HepG2 (cell line): Measurements from ENCODE around the gene PTK7. TPM values are rescaled to one million over a fixed set of nuclear protein-coding genes. Genes with fewer than 3 reads are reported as not detected.

Experiments
- ATM ChIP-seq: fragments of 450-650 bp; IDR thresholded peaks from 2 replicates; pipeline ENCODE4 v1.7.1; 2017; ENCODE audit warnings: mild to moderate bottlenecking, borderline replicate concordance
- MAFF ChIP-seq: IDR thresholded peaks from 2 replicates; pipeline ENCODE4 v1.6.1; 2011; ENCODE audit warnings: low read depth, low read length, improper control_type of control experiment
- MAFK ChIP-seq, 2 experiments: IDR thresholded peaks in 1 of 2; conservative IDR thresholded peaks in 1 of 2; 2 replicates each; pipeline ENCODE4 v1.6.1; 2011; ENCODE audit warnings: improper control_type of control experiment in 2 of 2, low read length in 2 of 2
- NR2F1 ChIP-seq, 2 experiments: fragments of 450-650 bp in 1 of 2; formaldehyde crosslinking in 1 of 2; IDR thresholded peaks; 2 replicates each; pipeline versions ENCODE4 v1.5.0 to v1.6.1; 2016 to 2020; ENCODE audit warnings: mild to moderate bottlenecking in 1 of 2, missing compliant biosample characterization in 1 of 2, missing genetic modification reagents in 1 of 2, moderate library complexity in 1 of 2
- RBM22 ChIP-seq: fragments of 200-400 bp; formaldehyde crosslinking; optimal IDR thresholded peaks from 2 replicates; pipeline ENCODE3; 2017; ENCODE audit warnings: mild to moderate bottlenecking, low read length, moderate library complexity
- RCOR2 ChIP-seq: IDR thresholded peaks from 2 replicates; pipeline ENCODE4 v1.6.1; 2016; ENCODE audit warnings: missing biosample characterization, missing genetic modification reagents
- RERE ChIP-seq: IDR thresholded peaks from 2 replicates; pipeline ENCODE4 v1.6.1; 2016; ENCODE audit warnings: low read depth, missing genetic modification reagents, missing compliant biosample characterization
- SMYD3 ChIP-seq: sonication (generic); formaldehyde crosslinking; IDR thresholded peaks from 2 replicates; pipeline ENCODE4 v1.8.1; 2023; ENCODE audit warnings: mild to moderate bottlenecking, missing genetic modification reagents
- SRF ChIP-seq: IDR thresholded peaks from 2 replicates; pipeline ENCODE4 v1.6.1; 2011; ENCODE audit warnings: mild to moderate bottlenecking, low read depth, low read length, moderate library complexity
- THYN1 ChIP-seq: sonication (generic); formaldehyde crosslinking; IDR thresholded peaks from 2 replicates; pipeline ENCODE4 v1.8.1; 2023; ENCODE audit warnings: low read depth, mild to moderate bottlenecking, moderate library complexity, missing genetic modification reagents, borderline replicate concordance
- WIZ ChIP-seq: sonication (generic); formaldehyde crosslinking; IDR thresholded peaks from 2 replicates; pipeline ENCODE4 v1.5.1; 2020; ENCODE audit warnings: mild to moderate bottlenecking, missing genetic modification reagents
- ZFP41 ChIP-seq: sonication (generic); formaldehyde crosslinking; IDR thresholded peaks from 2 replicates; pipeline ENCODE4 v1.4.0; 2020; ENCODE audit warnings: mild to moderate bottlenecking, missing genetic modification reagents, borderline replicate concordance
- ZNF136 ChIP-seq: sonication (generic); formaldehyde crosslinking; IDR thresholded peaks from 2 replicates; pipeline ENCODE4 v1.8.1; 2022; ENCODE audit warnings: low read depth, mild to moderate bottlenecking, moderate library complexity, missing genetic modification reagents
- ZNF160 ChIP-seq: sonication (generic); formaldehyde crosslinking; IDR thresholded peaks from 2 replicates; pipeline ENCODE4 v1.8.0; 2022; ENCODE audit warnings: mild to moderate bottlenecking, inconsistent platforms, missing genetic modification reagents
- ZNF24 ChIP-seq: fragments of 450-650 bp; IDR thresholded peaks from 2 replicates; pipeline ENCODE4 v1.6.1; 2017; ENCODE audit warnings: antibody characterized with exemption, mild to moderate bottlenecking
- ZNF317 ChIP-seq: sonication (generic); formaldehyde crosslinking; IDR thresholded peaks from 2 replicates; pipeline ENCODE4 v1.5.0; 2020; ENCODE audit warnings: mild to moderate bottlenecking, missing genetic modification reagents
- ZNF460 ChIP-seq: sonication (generic); formaldehyde crosslinking; IDR thresholded peaks from 2 replicates; pipeline ENCODE4 v1.5.1; 2020; ENCODE audit warnings: missing genetic modification reagents, mild to moderate bottlenecking, borderline replicate concordance
- ZNF615 ChIP-seq: sonication (generic); formaldehyde crosslinking; IDR thresholded peaks from 2 replicates; pipeline ENCODE4 v1.5.0; 2020; ENCODE audit warnings: mild to moderate bottlenecking, missing genetic modification reagents, borderline replicate concordance
- ZSCAN12 ChIP-seq: sonication (generic); formaldehyde crosslinking; IDR thresholded peaks from 2 replicates; pipeline ENCODE4 v1.9.0; 2021; ENCODE audit warnings: mild to moderate bottlenecking, missing genetic modification reagents
- ZSCAN30 ChIP-seq: sonication (generic); formaldehyde crosslinking; IDR thresholded peaks from 2 replicates; pipeline ENCODE4 v1.5.0; 2020; ENCODE audit warnings: mild to moderate bottlenecking, missing genetic modification reagents
- polyA plus RNA-seq, 8 experiments: library from polyadenylated mRNA; depleted of rRNA in 3 of 8; stranded (reverse) in 7 of 8; unstranded in 1 of 8; fragments of >200 nt; fragmentation: Illumina TruSeq in 4 of 8; extraction: Trizol in 4 of 8; gene quantifications; 2 replicates each; pipeline versions ENCODE4 v1.2.1 to v1.2.3, GENCODE V29; 2011 to 2016; ENCODE audit warnings: low read depth in 4 of 8, missing spikeins in 1 of 8, mixed read lengths in 1 of 8; ENCODE audit not compliant: insufficient read depth in 1 of 8
- total RNA-seq, 5 experiments: library from RNA; depleted of rRNA; stranded (reverse); fragments of >200 nt; fragmentation: Illumina TruSeq; extraction: Trizol; gene quantifications; 2 replicates each; pipeline ENCODE4 v1.2.3, GENCODE V29; 2016; ENCODE audit warnings: low read depth in 1 of 5
- TF ChIP-seq, protein P1 (sequence below): sonication (generic); formaldehyde crosslinking; IDR thresholded peaks from 2 replicates; pipeline ENCODE4 v1.8.1; 2023; ENCODE audit warnings: mild to moderate bottlenecking, missing genetic modification reagents
- TF ChIP-seq, protein P2 (sequence below): IDR thresholded peaks from 2 replicates; pipeline ENCODE4 v1.6.1; 2016; ENCODE audit warnings: missing biosample characterization, missing genetic modification reagents, low read depth

Gene PTK7
- total and polyA plus RNA-seq, 2 of the 13 experiments (the other 11 are each of a cell fraction or from before 2014, with no cell fraction given) = 98.5 to 99.8 TPM

DNA sequence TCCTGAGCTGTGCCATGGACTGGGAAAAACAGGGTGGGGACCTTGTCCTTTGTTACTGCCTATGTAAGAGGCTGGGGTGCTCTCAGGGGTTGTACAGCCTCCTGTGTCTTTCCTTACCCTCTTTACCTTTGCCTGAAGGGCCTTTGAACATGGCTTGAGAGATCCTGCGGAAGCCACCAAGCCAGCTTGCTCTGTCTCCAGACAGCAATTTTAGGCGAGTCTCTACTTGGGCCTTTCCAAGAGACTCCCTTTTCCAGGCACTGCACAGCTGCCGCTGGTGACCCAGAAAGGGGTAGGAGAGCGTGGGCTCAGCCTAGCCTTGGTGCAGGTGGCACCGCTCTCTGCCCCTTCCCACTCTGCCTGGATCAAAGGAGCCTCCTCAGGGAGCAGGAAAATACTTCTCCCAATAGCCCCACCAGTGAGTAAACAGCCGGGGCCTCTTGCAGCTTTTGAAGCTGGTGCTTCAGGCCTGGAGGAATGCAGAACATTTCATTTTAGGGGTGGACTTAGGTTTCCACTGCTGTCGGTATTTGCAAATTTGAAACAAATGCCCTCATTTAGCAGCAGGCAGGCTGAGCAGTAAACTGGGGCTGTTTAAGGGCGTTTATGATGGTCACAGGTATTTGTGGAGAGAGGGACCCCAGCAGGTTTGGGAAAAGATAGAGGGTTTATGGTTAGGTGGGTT lies 13.9 kb downstream of the PTK7 start (continued):
- TF ChIP-seq, protein P1, sequence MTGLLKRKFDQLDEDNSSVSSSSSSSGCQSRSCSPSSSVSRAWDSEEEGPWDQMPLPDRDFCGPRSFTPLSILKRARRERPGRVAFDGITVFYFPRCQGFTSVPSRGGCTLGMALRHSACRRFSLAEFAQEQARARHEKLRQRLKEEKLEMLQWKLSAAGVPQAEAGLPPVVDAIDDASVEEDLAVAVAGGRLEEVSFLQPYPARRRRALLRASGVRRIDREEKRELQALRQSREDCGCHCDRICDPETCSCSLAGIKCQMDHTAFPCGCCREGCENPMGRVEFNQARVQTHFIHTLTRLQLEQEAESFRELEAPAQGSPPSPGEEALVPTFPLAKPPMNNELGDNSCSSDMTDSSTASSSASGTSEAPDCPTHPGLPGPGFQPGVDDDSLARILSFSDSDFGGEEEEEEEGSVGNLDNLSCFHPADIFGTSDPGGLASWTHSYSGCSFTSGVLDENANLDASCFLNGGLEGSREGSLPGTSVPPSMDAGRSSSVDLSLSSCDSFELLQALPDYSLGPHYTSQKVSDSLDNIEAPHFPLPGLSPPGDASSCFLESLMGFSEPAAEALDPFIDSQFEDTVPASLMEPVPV = 0 out of 2 replicates have a peak, but pooled peaks have one; percentile 33
- TF ChIP-seq ZSCAN30 (0 out of 2 replicates have a peak, but pooled peaks have one; percentile 71), RCOR2 (peak; percentile 85), NR2F1 (CRISPR knock-in tag; IDR thresholded peaks at IDR 0.05) (no peak; a peak in 1 of 4 replicates), MAFK (conservative IDR thresholded peaks at IDR 0.05 in 1 of 2, IDR thresholded peaks at IDR 0.05 in 1 of 2; ENCODE audit: low read length in 2 of 2) (no peak), RERE (CRISPR knock-in tag) (peak; percentile 82), WIZ (CRISPR knock-in tag) (no peak), ZNF136 (CRISPR knock-in tag) (no peak), SMYD3 (no peak), ZFP41 (CRISPR knock-in tag) (no peak), ZNF615 (CRISPR knock-in tag) (peak; percentile 84; the same call in 1 of the 2 replicates), ZNF160 (CRISPR knock-in tag) (no peak; the same call in 1 of the 2 replicates), ZSCAN12 (CRISPR knock-in tag) (no peak; the same call in 1 of the 2 replicates), SRF (peak; percentile 19; the same call in 1 of the 2 replicates), RBM22 (no peak), ATM (no peak), THYN1 (no peak), ZNF460 (CRISPR knock-in tag) (no peak), ZNF24 (no peak), MAFF (no peak), ZNF317 (CRISPR knock-in tag) (no peak)
- TF ChIP-seq, protein P2, sequence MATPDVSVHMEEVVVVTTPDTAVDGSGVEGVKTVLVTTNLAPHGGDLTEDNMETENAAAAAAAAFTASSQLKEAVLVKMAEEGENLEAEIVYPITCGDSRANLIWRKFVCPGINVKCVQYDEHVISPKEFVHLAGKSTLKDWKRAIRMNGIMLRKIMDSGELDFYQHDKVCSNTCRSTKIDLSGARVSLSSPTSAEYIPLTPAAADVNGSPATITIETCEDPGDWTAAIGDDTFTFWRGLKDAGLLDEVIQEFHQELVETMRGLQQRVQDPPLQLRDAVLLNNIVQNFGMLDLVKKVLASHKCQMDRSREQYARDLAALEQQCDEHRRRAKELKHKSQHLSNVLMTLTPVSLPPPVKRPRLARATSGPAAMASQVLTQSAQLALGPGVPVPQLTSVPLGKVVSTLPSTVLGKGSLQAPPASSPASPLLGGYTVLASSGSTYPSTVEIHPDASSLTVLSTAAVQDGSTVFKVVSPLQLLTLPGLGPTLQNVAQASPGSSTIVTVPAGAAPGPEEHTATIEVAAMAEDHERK (CRISPR knock-in tag) = no peak
